Breast epithelium (tissue), 4 donors: ENCODE data around the gene C20orf144. TPM values are rescaled to one million over a fixed set of nuclear protein-coding genes. Genes with fewer than 3 reads are reported as not detected.

Experiments used
- DNase-seq, 2 donors: peaks; one replicate each; pipeline ENCODE4 v3.0.0-alpha.2; 2019; ENCODE audit warnings: low spot score in 2 of 2
- H3K27ac ChIP-seq, 2 donors: fragments of 200-600 bp; sonication (generic) in 1 of 2; one replicate each; pipeline ENCODE4 v1.5.1; 2016 to 2019; ENCODE audit warnings: mild to moderate bottlenecking in 1 of 2
- H3K27me3 ChIP-seq, 2 donors: fragments of 200-600 bp; sonication (generic) in 1 of 2; one replicate each; pipeline versions ENCODE4 v1.5.1 to v1.6.0; 2017 to 2019; ENCODE audit warnings: control low read depth in 1 of 2, mild to moderate bottlenecking in 1 of 2
- H3K36me3 ChIP-seq: fragments of 200-600 bp; one replicate; pipeline ENCODE4 v1.5.1; 2019
- H3K4me1 ChIP-seq, 2 donors: fragments of 200-600 bp; sonication (generic); one replicate each; pipeline ENCODE4 v1.5.1; 2016 to 2019; ENCODE audit warnings: control low read depth in 1 of 2
- H3K4me3 ChIP-seq, 3 donors: fragments of 200-600 bp; sonication (generic); 1 replicate in 2 of 3; 2 replicates in 1 of 3; pipeline ENCODE4 v1.5.1; 2016 to 2019; ENCODE audit warnings: mild to moderate bottlenecking in 3 of 3, moderate library complexity in 2 of 3
- H3K9me3 ChIP-seq, 2 donors: fragments of 200-600 bp; sonication (generic) in 1 of 2; one replicate each; pipeline ENCODE4 v1.5.1; 2016 to 2019; ENCODE audit warnings: control low read depth in 1 of 2
- CTCF ChIP-seq, 3 donors: fragments of 450-650 bp; IDR thresholded peaks; one replicate each; pipeline ENCODE4 v1.5.1; 2016 to 2017; ENCODE audit warnings: antibody characterized with exemption in 3 of 3, mild to moderate bottlenecking in 3 of 3, moderate library complexity in 3 of 3
- POLR2A ChIP-seq: fragments of 450-650 bp; IDR thresholded peaks from one replicate; pipeline ENCODE4 v1.6.1; 2016; ENCODE audit warnings: antibody characterized with exemption, mild to moderate bottlenecking, moderate library complexity
- POLR2AphosphoS5 ChIP-seq, 3 donors: sonication (generic); formaldehyde crosslinking; IDR thresholded peaks; one replicate each; pipeline ENCODE4 v1.6.1; 2017; ENCODE audit warnings: antibody characterized with exemption in 3 of 3
- intact Hi-C: fragments of 100-400 bp; cut with DNase I; formaldehyde crosslinking; loops from one replicate; pipeline ENCODE4 v1.15.1; 2023; ENCODE audit warnings: low total_unique reads
- total RNA-seq, 3 donors: library from RNA; depleted of rRNA; stranded (reverse); fragments of >200 nt; gene quantifications; one replicate each; pipeline ENCODE4 v1.1.0, GENCODE V29; 2016

The C20orf144 gene
- total RNA-seq, 3 donors from 2014 or later: 0.16 to 0.33 (median 0.29) TPM

- intact Hi-C loops: loop anchor here (10.0 kb wide), 1 partner anchor 192 kb away; no protein-coding TSS in a partner anchor
- no peaks in the 10 kb centered on the region for H3K36me3 ChIP-seq
- H3K4me3 ChIP-seq: no peak overlapping the region
- H3K27ac ChIP-seq: no peak overlapping the region
- no peak for DNase-seq
- TF ChIP-seq POLR2AphosphoS5 (IDR thresholded peaks at IDR 0.05): no peak
- TF ChIP-seq POLR2A: no peak
- TF ChIP-seq CTCF (IDR thresholded peaks at IDR 0.05): no peak
- no peaks in the 10 kb centered on the region for H3K4me1 ChIP-seq
- no peaks in the 10 kb centered on the region for H3K27me3 ChIP-seq
- no peaks in the 10 kb centered on the region for H3K9me3 ChIP-seq
Measured at GRCh38 chr20:33656783-33657703, 5.1 kb upstream of the C20orf144 start.

- Histone ChIP-seq H3K27ac (no peak overlapping the region), H3K36me3 (no peaks in the 10 kb centered on the region), H3K4me1 (no peaks in the 10 kb centered on the region), H3K4me3 (no peak overlapping the region), H3K9me3 (no peaks in the 10 kb centered on the region), H3K27me3 (no peaks in the 10 kb centered on the region)
- DNase-seq: no peak
- intact Hi-C loops: loop anchor here (10.0 kb wide), 1 partner anchor 193 kb away; no protein-coding TSS in a partner anchor
- no peak for TF ChIP-seq CTCF (IDR thresholded peaks at IDR 0.05)
- TF ChIP-seq POLR2AphosphoS5 (IDR thresholded peaks at IDR 0.05): no peak
- no peak for TF ChIP-seq POLR2A
Measured at GRCh38 chr20:33657704-33658095, 4.4 kb upstream of the C20orf144 start.

GRCh38 chr20:33658510-33658909 lies 3.6 kb upstream of the C20orf144 start:
- no peaks in the 10 kb centered on the region for H3K27me3 ChIP-seq
- H3K4me1 ChIP-seq: peaks cover 0 to 5% of the 10 kb centered on the region in 2 donors
- no peak for TF ChIP-seq CTCF (IDR thresholded peaks at IDR 0.05)
- TF ChIP-seq POLR2AphosphoS5 (IDR thresholded peaks at IDR 0.05): no peak
- no peak for TF ChIP-seq POLR2A
- no peak overlapping the region for H3K4me3 ChIP-seq
- H3K27ac ChIP-seq: no peak overlapping the region
- H3K9me3 ChIP-seq: no peaks in the 10 kb centered on the region
- intact Hi-C loops: loop anchor here (10.0 kb wide), 1 partner anchor 194 kb away; no protein-coding TSS in a partner anchor
- DNase-seq: no peak
- H3K36me3 ChIP-seq: no peaks in the 10 kb centered on the region

GRCh38 chr20:33658929-33659328 lies 3.2 kb upstream of the C20orf144 start:
- DNase-seq: no peak
- no peak for TF ChIP-seq CTCF (IDR thresholded peaks at IDR 0.05)
- no peak for TF ChIP-seq POLR2A
- no peak for TF ChIP-seq POLR2AphosphoS5 (IDR thresholded peaks at IDR 0.05)
- Histone ChIP-seq H3K9me3 (no peaks in the 10 kb centered on the region), H3K27me3 (no peaks in the 10 kb centered on the region), H3K4me3 (no peak overlapping the region), H3K4me1 (peaks cover 0 to 5% of the 10 kb centered on the region in 2 donors), H3K27ac (no peak overlapping the region), H3K36me3 (no peaks in the 10 kb centered on the region)
- intact Hi-C loops: loop anchor here (10.0 kb wide), 1 partner anchor 194 kb away; no protein-coding TSS in a partner anchor
